HT-29 (cell line): ENCODE data around the gene CHKA. TPM values are rescaled to one million over a fixed set of nuclear protein-coding genes. Genes with fewer than 3 reads are reported as not detected.
A peak's percentile ranks its signal among the peaks of the same experiment; 100 is the strongest.

ENCODE experiments used
- DNase-seq: peaks from one replicate; pipeline ENCODE4 v3.0.0-alpha.2; 2015; ENCODE audit warnings: low spot score
- total RNA-seq: library from RNA; depleted of rRNA; stranded (reverse); fragments of >200 nt; shearing (Covaris generic); gene quantifications from 2 replicates; pipeline ENCODE4 v1.2.3, GENCODE V29; 2014

CHKA gene
- total RNA-seq, 1 experiment from 2014 or later, result 79.4 TPM

DNA sequence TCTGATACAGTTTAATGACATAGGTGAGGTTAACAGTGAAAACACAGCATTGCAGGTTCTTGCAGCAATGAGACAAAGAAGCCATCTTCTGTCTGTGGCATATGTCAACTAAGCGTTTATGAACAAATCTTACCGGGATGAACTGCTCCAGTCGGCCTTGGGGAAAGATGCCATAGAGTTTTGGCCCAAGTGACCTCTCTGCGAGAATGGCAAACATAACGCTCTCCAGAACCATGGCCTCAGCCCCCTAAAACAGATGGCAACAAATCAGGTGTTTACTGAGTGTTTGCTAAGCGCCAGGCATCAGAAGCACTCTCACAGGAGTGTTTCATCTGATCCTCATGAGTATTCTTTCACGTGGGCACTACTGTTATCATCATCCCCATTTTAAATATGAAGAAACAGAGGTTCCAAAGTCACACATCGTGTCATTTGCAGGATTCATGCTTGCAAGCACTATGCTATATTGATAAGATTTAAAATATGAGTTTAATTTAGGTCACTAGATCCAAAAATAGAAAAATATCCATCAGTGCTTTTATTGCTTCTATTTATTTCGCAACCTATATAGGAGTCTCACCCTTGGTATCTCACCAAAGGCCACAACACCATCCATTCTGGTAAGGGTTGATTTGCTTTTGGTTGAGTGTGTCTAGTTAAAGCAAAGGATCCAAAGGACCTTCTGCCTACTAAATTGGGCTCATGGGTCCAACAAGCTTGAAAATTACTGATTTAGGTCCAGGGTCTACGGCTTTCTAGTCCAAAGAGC is 46.4 kb downstream of the CHKA start:
- DNase-seq, result no peak

DNA sequence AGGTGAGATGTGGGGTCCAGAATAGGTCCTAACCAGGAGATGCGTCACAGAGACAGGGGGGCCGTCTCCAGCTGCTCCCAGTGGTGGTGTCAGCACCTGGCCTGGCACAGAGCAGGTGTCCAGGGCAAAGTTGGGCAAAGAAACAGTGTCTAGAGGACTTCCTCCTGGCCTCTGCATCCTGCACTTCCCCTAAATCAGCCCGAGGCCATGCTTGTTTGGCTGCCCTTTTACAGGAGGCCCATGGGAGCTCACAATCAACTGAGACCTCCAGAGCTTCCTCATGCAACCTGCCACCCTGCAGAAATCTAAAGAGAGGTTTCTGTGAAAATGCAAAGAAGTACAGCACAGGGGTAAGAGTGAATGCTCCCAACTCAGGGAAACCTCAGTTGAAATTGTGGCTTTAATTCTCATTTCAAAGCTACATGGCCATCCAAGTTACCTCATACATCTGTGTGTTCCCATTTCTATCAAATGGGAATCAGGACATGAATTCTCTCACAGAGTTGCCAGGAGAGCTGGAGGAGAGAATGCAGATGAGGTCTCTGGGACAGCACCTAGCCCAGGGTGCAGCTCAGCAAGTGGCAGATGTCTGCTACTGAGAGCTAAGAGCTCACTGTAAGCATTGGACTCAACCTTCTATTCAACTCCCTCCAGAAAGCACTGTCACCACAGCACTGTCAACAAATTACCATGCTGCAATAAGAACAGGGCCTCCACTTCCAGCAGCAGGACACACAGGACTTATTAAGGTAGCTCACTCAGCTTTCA is 49.7 kb downstream of the CHKA start:
- no peak for DNase-seq

DNA sequence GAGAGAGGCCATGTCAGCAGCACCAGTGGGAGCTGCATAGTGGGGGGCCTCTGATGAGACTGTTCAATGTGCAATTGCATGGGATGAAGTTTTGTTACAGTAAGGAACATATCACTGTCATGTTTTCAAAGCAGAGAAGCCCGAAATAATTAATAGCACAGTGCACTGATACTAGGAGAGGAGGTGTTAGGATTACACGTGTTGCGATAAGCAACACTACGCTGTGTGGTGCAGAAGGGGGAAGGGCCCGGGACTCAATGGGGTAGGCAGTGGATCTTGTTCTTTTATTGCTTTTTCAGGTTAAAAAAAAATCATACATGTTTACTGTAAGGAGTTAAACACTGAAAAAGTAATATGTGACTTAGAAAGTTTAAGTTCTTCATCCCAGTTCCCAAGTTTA is 53.2 kb downstream of the CHKA start:
- no peak for DNase-seq

DNA sequence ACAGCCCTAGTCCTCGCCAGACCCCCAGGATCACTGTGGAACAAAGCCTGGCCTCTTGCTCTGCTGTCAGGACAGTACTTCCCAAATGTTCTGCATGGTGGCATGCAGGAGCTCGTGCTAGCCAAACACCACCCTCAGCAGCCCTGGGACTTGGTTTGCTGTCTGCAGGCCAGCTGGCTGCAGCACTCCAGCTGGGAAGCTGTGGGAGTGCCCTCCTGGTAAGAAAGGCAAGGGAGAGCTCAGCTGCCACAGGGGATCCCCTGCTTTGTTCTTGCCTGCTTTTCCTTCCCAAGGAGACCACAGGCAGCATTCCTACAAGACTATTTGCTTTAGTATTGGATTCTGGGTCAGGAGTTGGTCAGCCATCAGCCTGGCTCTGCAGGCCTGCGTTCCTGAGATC is 54.4 kb downstream of the CHKA start:
- no peak for DNase-seq

DNA sequence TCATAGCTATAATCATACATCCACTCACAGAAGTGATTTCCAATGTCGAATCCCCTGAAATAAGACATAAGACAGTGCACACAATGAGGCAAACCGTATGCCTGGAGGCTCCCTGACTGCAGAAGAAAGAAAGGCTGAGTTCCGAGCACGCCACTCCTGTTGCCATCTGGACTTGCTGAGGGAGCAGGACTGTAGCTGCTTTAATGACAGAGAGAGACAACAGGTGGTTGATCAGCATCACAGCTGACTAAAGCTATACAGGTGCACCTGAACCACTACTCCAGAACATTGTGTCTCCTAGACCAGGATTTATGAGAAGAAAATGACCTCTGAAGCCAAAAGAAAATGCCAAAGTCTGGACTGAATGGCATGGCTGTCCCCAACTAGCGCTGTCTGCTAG is 55.3 kb downstream of the CHKA start:
- no peak for DNase-seq

DNA sequence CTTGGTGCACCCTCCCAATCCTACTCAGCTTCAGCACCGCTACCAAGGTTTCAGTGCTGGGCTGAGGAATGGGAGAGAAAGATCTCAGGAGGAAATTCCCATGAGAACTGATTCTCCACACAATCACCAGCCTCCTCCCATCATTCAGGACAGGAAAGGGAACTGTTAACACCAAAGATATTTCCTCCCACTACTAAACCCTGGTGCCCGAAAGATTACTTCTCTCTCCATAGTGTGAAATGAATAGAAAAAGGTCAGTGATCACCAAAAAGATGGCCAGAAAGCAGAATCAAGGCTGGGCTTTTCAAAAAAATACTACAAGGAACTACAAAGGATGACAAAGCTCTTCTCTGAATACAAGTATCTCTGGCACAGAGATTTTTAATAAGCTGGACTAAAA is 56.3 kb downstream of the CHKA start:
- no peak for DNase-seq

DNA sequence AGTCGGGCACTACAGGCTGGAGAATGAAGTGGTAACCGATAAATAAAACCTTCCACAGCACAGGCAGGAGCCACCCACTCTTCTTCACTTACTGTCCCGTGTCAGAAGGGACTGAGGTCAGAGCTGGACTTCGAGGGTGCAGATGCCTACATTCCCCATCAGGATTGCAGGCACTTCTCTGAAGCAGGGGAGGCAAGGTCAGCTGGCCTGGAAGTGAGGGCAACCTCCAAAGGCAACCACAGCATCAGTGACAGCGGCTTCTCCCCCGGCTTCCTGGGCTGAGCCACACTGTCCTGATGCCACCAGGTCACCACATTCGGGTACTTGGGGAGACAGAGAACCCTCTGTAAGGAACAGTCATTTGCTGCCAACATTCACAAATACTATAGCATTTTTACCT is 59.7 kb downstream of the CHKA start:
- no peak for DNase-seq

DNA sequence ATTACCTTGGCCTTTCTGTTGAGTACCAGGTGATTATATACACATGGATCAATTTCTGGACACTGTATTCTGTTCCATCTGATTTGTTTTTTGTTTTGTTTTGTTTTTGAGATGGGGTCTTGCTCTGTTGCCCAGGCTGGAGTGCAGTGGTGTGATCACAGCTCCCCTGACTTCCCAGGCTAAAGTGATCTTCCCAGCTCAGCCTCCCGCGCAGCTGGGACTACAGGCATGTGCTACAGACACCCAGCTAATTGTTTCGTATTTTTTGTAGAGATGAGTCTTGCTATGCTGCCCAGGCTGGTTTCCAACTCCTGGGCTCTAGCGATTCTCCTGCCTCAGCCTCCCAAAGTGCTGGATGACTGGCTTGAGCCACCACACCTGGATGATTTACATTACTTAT is 63.4 kb downstream of the CHKA start:
- DNase-seq, result no peak

DNA sequence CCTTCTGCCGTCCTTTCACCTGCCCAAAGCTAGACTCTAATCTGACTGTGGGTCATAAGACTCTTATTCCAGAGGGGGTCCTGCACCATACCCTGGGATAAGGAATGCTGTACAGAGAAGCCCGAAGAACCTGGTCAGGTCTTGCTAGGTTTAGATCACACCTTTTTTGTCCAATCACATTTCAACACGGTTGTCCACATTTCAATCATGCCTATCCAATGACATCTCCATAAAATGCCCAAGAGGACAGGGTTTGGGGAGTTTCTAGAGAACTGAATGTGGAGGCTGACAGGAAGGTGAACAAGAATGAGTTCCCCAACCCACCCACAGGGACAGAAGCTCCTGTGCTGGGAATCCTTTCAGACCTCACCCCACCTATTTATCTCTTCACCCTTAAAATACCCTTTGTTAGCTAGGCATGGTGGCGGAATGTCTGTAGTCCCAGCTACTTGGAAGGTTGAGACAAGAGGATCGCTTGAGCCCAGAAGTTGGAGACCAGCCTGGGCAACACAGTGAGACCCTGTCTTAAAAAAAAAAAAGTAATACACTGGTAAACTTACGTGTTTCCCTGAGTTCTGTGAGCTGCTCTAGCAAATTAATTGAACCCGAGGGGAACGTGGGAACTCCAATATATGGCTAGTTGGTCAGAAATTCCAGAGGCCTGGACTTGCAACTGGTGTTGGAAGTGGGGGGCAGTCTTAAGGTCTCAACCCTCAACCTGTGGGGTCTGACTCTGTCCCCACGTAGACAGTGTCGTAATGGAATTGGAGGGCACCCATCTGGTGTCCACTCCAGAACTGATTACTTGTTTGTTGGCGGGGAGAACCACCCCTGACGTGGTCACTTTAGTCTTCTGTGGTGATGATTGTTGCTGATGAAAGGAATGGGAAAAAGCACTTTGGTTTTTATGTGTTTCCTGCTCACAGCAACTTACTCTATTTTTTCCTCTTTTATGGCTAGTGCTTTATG is 64.6 kb downstream of the CHKA start:
- peak; percentile 5 for DNase-seq

DNA sequence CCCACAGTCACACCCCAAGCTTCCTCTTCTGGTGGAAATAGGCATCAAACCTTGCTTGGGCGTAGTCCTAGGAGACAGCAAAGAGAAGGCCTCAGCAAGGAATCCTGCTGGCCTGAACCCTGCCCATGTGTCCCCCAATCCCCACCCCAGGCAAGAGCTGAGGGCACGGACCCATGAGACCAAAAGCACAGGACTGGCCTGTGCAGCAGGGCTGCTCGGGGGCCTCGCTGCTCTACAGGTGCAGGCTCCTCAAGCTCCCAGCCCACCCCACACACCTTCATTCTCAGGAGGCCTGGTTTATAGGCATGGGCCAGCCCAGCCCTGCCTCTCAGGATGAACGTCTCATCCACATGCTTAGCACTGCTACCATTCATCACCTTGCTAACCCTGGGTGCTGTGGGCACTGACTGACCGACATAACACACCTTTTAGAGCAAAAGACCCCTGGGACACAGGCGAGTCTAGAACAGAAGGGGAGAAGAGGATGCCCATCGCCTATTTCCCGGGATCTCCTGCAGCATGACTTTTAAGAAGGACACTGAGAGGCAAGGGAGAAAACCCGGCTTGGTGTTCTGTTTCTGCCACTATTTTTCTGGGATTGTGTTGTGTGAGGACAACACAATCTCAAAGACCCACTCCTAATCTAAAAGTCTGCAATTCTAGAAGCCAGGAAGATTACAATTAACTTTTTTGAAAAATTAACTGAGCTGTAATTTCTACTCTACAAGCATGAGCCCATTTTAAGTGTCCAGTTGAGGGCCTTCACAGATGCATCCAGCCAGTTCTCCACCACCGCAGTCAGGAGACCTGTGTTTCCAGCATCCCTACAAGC is 67.0 kb downstream of the CHKA start:
- no peak for DNase-seq

DNA sequence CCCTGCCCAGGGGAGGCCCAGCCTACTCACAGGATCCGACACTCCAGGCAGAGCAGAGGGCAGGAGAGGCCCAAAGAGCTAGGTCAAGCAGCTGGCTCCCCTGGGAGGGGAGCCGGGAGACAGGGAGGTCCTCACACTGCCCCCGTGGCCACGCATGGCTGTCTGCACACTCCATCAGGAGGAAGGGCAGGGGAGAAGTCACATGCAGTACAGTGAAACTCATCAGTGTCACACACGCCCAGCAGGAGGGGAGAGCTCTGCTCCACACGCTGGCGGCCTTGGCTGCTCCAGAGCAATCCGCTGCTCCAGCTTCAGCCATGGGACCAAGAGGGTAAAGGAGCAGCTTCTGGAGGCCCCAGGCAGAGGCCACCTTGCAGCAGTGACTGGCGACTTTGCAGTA is 68.1 kb downstream of the CHKA start:
- DNase-seq, result no peak

DNA sequence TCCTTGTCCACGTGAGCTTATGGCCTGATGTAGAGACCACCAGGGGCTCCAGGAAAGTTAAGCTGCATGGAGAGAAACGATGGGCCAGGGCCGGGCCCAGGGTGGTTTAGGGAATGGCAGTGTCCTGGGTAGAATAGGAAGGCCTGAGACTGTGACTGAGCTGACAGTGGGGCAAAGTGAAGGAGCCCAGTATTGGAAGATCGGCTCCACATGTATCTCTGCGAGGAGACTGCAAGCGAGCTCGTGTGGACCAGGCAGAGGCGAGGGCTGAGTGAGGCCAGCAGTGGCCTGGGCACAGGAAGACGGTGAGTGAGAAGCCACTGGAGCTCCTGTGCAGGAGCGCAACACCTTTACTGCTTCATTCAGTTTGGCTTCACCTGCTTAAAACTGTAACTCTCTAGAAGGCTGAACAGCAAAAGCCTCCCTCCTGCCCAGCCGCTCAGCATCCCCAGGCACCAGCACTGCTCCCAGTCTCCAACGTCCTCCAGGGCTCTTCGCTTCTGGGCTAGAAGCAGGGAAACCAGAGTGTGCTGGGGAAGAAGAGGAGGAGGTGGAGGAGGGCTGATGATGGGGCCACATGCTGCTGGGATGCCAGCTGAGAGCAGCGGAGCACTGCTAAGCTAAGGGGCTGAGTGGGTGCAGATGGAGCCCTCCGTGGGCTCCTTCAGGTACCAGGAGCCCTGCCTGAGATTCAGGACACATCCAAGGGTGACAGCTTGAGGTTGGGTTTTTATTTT is 68.9 kb downstream of the CHKA start:
- peak; percentile 13 for DNase-seq

DNA sequence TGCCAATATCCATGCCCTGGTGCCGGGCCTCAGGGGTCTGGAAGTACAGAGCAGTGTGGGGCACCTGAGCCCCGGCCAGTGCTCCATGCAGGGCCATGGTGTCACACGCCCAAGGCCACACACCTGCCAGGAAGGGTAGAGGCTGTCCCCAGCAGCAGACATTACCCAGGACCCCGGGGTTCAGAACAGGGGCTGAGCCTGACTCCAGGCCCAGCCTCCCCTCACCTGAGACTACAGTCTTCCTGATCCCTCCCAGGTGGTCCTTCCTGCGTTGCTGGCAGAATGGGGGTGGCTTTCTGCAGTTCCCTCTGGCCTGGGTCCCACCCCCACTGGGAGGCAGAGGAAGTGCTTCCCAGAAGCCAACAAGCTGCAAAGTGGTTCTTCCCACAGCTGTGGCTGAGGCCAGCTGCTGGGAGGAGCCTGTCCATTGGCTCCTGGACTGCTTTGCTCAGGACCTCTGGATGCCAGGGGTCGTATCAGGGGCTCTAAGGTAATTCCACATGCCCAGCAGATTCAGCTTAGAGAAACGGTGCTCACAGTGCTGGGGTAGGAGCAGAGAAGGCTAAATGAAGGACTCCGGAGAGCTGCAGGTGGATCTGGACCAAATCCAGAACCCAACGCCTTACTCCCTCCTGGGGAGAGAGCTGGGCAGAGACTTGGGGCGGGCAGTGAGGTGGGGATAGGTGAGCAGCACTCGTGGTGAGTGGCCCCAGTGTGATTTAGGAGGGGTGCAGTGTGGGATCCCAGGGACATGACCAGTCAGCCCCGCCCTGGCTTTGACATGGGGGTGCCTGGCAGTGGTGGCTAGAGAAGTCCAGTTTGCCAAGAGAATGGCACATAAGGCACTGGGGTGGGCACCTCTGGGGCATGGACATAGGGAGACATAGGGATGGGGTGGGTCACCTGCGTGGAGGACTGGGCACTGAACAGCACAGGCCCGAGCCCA is 69.7 kb downstream of the CHKA start:
- peak; percentile 12 for DNase-seq

DNA sequence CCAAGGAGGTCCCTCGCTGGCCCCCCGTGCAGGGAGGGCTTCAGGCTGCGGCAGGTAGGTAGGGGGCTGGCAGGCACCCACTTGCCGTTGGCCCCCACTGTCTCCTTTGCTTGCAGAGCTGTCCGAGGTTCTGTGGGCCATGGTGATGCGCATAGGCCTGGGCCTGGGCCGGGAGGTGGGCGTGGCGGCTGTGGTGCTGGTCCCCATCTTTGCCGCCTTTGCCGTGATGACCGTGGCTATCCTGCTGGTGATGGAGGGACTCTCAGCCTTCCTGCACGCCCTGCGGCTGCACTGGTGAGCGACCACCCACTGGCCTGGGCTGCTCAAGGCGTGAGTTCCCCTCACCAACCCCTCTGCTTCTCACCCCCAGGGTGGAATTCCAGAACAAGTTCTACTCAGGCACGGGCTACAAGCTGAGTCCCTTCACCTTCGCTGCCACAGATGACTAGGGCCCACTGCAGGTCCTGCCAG is 70.8 kb downstream of the CHKA start:
- DNase-seq, result no peak

DNA sequence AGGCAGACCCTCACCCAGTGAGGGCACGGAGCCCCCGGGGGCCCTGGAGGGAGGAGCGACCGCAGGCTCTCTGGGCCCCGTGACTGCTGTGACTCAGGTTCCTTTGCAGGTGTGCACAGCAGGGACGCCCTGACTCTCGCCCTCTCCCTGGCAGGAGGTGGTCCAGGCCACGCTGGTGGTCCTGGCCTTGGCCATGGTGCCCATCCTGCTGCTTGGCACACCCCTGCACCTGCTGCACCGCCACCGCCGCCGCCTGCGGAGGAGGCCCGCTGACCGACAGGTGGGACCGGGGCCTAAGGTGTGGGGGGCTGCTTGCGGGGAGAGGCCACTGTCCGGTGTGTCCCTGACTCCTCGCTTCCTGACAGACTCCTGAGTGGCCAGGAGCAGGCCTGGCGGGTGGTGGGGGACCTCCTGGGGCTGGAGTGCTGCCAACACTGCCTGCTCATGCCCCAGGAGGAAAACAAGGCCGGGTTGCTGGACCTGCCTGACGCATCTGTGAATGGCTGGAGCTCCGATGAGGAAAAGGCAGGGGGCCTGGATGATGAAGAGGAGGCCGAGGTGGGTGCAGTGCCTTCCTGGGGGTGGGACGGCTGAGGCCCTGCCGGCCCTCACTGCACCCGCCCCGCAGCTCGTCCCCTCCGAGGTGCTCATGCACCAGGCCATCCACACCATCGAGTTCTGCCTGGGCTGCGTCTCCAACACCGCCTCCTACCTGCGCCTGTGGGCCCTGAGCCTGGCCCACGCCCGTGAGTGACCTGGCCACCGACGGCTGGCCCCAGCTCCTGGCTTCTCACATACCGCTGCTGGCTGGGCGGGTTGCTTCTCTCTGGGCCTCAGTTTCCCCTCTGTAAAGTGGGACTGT is 71.4 kb downstream of the CHKA start:
- DNase-seq, result no peak

DNA sequence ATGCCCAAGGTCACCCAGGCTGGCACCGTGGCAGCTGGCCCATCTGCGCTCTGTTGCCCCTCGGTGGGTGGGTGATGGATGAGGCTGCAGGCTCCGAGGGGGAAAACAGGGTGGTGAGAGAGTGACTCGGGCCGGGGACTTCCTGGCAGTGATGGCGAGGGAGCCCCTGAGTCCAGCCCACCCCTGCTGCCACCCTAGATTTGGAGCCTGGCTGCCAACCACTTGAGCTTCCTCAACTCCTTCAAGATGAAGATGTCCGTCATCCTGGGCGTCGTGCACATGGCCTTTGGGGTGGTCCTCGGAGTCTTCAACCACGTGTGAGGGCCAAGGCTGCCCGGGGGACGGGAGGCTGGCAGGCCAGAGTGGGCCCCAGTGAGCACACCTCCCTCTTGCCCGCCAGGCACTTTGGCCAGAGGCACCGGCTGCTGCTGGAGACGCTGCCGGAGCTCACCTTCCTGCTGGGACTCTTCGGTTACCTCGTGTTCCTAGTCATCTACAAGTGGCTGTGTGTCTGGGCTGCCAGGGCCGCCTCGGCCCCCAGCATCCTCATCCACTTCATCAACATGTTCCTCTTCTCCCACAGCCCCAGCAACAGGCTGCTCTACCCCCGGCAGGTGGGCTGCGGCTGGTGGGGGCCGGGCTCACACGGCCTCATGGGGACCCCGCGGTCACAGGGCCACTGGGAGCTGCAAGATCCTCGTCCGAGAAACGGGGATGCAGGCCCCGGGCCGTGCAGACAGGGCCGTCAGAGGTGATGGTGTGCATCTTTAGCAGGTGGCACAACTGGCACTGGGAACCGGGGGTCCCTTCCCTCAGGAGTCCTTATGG is 72.3 kb downstream of the CHKA start:
- no peak for DNase-seq
